ENCODE data around the gene FGF23.

FGF23 gene

DNA sequence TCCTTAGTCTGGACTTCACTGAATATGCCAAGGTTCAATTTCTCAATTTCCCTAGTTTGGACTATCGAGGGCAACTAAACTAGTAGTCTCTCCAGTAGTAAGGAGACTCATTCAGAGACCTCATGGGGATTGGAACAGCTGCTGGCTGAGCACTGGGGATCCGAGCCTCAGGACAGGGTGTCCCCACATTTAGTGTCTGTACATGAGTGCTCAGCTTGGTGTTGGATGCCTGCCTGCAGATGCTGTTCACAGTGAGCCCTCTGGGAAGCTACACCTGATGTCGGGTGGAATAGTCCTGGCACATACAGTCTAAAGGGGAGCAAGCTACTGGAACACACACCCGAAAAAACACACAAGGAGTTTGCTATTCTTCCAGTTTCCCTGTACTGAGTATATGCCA is 820 bp upstream of the FGF23 start:
- DNase-seq, result no peak

DNA sequence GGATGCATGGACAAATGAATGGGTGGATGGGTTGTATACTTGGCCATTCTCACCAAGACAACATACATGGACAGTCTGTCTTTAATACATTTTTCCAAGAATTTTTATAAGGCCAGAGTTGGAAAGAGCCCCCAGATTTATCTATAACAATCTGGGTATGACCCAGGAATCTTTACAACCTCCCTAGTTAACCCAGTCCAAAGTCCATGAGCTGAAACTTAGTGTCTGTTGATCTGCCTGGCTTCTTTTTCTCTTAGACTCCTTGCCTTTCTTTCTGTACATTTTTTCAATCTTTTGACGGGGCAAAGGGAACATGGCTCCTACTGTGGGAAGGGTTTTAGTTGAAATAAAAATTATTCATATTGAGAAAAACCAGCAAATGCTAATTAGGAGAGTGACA is 740 bp downstream of the FGF23 start:
- DNase-seq, result no peak

DNA sequence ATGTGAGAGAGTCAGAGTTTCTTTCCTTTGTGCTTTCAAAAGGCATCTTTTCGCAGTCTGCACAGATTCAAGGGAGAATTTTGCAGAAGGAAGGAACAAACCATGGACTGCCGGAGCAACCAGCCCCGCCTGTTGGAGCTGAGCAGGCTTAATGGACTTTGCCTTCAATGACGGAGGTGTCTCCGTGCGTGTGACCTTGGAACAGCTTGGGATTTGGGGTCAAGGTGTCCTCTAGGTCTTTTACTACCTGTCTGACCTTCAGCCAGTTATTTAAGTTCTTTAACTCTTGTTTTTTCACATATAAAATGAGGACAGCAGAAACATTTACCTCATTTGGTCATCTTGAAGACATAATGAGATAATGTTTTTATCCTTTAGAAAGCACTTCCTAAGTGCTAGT is 4.1 kb downstream of the FGF23 start:
- DNase-seq, result no peak

- DNase-seq, result no peak
These were observed 6.9 kb downstream of the FGF23 start for GRCh38 chr12:4372653-4373052.

- DNase-seq, result no peak
These were observed 9.2 kb downstream of the FGF23 start for GRCh38 chr12:4370265-4370664.

DNA sequence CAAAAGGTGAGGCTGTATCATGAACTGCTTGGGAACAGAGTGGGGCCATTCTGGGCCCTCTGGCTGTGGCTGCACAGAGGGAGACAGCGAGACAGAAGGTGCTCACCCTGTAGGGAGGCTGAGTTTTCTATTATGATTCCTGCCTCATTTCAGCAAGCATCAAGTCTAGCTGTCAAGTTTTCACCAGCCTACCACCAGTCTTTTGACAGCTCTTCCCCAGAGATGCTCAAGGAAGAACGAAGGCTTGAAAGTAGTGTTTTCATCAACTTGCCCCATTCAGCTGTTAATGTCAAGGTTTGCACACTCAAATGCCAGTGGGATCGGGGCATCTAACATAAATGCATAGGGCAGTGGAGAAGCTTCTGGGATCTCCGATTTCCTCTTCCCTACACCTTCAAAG is 10.0 kb downstream of the FGF23 start:
- DNase-seq, result no peak

- no peak for DNase-seq
These were observed 13.4 kb downstream of the FGF23 start for GRCh38 chr12:4366090-4366489.

- DNase-seq, result no peak
These were observed 23.5 kb downstream of the FGF23 start for GRCh38 chr12:4356041-4356327.

DNA sequence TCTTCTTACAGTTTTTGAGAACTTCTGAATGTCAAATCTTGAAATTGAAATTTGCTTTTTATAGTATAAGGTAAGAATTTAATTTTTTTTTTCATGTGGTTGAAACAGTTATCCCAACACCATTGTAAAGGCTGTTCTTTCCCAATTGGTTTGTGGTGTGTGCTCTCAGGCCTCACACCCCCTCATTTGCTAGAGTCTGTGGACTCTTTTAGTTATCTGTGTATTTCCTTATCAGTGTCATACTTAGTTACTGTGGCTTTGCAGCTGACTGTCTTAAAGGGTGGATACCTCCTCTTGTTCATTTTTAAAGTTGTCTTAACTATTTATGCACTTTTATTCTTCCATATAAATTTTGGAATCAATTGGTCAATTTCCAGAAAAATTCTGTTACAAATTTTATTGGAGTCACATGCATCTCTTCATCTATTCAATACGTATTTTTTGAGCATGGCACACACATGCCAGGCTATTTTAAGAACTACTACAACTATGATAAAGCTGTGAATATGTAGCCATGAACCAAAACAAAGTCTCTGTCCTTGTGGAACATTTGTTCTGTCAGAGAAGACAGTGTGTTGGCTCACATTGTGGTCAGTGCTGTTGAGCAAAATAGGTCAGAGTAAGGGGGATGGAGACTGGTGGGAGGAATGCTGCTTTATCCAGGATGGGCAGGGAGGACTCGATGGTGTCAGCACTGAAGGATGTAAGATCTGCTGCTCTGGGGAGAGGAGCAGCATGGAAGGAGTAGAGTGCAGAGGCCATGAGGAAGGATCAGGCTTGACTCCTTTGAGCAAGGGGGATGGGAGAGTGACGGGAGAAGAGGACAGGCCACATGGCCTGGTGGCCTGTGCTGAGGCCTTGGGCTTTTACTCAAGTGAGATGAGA is 24.1 kb downstream of the FGF23 start:
- DNase-seq, result no peak

DNA sequence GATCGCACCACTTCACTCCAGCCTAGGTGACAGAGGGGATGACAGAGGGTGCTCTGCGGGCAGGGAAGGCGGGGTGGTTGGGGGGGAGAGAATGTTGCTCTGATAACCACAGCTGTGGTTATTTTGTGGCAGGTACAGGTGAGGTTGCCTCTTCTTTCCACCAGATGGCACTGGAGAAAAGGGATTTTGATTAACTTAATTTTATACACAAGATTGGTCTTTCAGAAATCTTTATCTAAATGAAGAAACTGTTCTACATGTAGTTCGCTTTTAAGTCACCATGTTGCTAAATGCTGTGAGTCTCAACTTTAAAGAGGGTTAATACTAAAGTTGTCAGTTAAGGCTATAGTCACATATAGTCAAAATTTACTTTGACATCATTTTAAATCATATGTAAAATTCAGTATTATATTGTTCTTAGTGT is 25.7 kb downstream of the FGF23 start:
- no peak for DNase-seq

DNA sequence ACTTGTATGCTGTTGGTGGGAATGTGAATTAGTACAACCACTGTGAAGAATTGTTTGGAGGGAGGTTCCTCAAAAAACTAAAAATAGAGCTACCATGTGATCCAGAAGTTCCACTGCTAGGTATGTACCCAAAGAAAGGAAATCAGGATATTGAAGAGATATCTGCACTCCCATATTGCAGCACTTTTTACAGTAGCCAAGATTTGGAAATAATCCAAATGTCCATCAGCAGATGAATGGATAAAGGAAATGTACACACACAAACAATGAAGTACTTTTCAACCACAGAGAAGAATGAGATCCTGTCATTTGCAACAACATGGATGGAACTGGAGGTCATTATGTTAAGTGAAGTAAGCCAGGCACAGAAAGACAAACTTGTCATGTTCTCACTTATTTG is 32.6 kb downstream of the FGF23 start:
- DNase-seq, result no peak

GRCh38 chr12:4331842-4332241 is 47.7 kb downstream of the FGF23 start:
- no peak for DNase-seq

- DNase-seq, result no peak
These were observed 48.3 kb downstream of the FGF23 start for GRCh38 chr12:4331221-4331620.

- no peak for DNase-seq
These were observed 49.3 kb downstream of the FGF23 start for GRCh38 chr12:4330203-4330602.

GRCh38 chr12:4327293-4327692 is 52.2 kb downstream of the FGF23 start:
- DNase-seq, result no peak

DNA sequence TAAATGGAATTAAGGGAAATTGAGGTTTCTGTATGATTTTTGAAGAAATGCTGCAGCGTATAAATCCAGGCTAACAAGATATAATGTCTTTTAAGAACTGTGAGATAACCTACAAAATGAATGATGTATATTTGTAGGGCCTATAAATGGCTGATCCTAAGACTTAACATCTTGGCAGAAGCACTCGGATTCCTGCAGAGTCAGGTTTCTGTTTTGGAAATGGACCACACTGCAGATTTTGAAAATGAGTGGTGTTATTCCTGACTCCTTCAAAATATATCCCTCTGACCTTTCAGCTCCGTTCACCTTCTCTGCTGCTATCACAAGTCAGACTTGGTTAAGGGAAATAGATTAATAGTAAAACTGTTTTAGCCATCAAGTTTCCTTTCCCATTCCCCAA is 53.5 kb downstream of the FGF23 start:
- DNase-seq, result no peak

DNA sequence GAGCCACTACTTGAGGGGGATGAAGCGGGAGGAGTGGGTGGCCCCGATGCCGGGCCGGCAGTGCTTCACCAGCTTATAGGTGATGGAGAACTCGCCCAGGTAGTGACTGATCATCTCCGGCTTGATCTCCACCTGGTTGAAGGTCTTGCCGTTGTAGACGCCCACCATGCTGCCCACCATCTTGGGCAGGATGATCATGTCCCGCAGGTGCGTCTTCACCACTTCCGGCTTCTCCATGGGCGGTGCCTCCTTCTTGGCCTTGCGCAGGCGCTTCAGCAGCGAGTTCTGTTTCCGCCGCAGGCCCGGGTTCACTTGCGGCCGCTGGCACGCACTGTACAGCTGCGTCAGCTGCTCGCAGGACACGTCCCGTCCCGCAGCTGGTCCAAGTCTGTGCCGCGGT is 55.1 kb downstream of the FGF23 start:
- no peak for DNase-seq

GRCh38 chr12:4323396-4323795 is 56.1 kb downstream of the FGF23 start:
- DNase-seq, result no peak

- DNase-seq, result no peak
These were observed 56.8 kb downstream of the FGF23 start for GRCh38 chr12:4322726-4323125.

- DNase-seq, result peak; percentile 73
These were observed 58.4 kb downstream of the FGF23 start, which contains the start of gene TIGAR for GRCh38 chr12:4320853-4321701. Gene TIGAR (plus strand): TSS chr12:4321213. CDS start chr12:4321272, 59 bp downstream.

DNA sequence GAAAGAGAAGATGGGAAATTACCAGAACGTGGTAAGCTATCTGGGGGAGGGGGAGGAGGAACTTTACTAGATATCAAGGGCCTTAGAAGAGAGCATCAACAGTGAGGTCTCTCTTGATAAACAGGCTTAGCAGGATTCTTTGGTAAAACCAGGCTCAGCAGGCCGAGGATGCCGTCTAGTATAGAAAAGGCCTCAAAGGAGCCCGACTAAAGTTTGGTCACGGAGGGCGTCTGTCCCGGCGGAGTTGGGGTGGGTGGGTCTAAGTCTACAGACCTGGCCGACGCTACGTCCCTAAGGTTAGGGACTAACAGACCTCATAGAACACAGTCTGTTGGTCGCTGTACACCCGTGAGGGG is 59.0 kb downstream of the FGF23 start:
- DNase-seq, result no peak
